Stimulated activated CD4-positive, alpha-beta T cell treated with anti-CD3 and anti-CD28 coated beads, Interleukin-15, amount 100 ng/mL, for 1 hour (primary cell): Measurements from ENCODE around the gene DOK6.
"Not testable (repeated sequence)": the region's sequence is repeated elsewhere in the genome, so short reads cannot be mapped to it uniquely, and the experiment has no call there.

Experiments used
- DNase-seq, 2 donors: peaks; one replicate each; pipeline ENCODE4 v3.0.0-alpha.2; 2020; ENCODE audit warnings: low read depth in 1 of 2, low spot score in 1 of 2

DOK6 gene

DNA sequence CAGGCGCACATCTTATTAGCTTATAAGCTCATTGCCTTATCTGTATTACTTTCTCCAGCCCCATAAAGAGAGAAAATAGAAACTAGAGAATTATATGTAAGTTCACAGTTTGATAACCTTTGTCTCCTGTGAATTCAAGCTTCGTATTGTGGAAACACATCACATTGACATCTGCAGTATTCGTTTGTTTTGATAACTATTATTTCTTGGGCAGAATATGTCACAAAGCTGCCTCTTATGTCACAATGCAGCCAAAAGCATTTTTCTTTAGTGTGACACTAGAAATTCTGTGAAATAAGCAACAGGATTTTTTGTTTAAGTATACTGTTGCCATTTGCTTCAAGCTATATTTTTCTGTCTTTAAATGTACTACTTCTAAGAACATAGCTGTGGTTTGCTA lies 221.5 kb downstream of the DOK6 start:
- DNase-seq, result no peak

DNA sequence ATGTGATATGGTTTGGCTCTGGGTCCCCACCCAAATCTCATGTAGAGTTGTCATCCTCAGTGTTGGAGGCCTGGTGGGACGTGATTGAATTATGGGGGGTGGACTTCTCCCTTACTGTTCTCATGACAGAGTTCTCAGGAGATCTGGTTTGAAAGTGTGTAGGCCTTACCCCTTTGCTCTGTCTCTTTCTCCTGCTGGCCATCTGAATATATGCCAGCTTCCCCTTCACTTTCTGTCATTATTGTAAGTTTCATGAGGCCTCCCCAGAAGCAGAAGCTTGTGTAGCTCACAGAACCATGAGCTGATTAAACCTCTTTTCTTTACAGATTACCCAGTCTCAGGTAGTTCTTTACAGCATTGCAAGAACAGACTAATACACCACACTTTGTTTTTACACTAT lies 222.3 kb downstream of the DOK6 start:
- DNase-seq, result no peak

DNA sequence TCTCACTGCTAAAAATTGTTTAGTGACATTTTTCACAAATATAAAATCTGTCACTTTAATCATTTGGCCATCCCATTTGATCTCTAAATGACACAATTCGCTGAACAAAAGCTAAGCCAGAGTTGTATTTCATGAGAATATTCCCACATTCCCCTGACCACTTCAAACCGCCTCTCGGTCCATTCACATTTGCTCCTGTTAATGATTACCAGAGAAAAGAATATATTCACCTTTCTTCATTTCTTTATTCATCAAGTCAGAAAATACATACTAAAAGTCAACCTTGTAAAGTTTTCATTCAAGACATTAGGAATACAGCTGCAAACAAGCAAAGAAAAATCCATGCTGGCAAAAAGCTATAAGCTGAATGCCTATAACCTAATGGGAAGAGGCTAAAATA lies 225.5 kb downstream of the DOK6 start:
- DNase-seq, result no peak

DNA sequence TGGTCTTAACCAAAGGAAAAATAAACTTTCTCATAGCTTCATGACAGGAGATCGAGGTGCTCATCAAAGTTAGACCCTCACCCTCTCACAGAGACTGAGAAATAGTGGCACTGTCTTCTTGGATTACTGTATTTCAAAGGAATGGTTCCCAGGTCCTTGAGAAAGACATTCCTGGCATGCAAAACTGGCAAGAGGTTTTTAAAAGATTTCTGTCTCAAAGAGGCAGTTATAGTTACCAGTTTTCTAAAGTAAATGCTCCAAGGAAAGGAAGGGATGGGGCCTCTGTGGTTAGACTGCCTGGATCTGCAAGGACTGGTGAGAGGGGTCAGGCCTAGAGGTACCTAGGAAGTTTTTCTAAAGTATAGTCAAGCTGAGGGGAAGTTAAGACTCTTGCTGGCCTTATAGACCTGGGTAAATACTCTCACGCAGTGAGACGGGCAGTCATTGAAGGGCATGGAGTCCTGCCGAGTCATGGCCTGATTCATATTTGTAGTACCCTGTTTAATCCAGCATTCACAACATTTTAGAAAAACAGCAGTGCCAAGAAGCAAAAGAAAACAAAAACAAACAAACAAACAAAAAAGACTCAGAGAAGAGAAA lies 226.1 kb downstream of the DOK6 start:
- no peak for DNase-seq

DNA sequence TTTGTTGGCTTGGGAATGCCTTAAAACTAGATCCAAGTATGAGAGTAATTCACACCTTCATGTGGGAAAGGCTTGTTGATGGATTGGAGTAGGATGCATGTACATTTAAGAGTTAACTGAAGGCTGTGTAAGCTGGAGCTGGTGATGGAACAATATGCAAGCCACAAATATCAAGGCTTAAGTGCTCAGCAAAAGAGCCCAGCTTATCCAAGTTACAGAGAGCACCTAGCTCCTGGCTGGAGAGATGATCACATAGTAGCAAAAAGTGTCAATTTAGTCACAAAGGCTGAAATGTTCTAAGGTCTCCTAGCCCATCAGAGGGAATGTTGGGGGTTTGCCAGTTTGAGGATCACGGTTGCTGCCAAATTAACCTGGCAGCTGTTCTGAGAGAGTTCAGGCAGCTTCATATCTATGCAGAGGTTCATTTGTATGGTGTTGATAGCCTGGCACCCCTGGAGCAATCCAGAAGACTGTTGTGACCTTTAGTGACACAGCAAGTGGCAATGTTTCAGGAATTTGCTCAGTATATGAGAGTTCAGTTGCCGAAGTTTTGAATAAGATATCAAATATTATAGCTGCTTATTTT lies 228.2 kb downstream of the DOK6 start:
- DNase-seq, result no peak

DNA sequence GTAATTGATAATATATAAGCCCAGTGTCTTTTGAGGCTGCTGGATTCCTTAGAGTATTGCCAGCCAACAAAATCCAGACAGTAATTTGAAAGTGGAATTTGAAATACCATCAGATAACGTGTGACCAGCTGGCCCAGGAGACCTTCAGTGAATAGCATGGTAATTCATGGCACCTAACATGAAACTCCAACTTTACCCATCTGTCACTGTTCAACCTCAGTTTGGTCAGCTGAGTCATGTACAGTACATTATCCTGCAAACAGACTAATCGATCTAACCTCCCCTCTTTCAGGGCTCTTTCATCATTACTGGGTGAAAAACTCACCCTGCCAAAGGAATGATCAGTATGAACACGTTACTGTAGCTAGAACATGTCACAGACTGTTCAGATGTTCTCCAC lies 230.6 kb downstream of the DOK6 start:
- DNase-seq, result no peak

DNA sequence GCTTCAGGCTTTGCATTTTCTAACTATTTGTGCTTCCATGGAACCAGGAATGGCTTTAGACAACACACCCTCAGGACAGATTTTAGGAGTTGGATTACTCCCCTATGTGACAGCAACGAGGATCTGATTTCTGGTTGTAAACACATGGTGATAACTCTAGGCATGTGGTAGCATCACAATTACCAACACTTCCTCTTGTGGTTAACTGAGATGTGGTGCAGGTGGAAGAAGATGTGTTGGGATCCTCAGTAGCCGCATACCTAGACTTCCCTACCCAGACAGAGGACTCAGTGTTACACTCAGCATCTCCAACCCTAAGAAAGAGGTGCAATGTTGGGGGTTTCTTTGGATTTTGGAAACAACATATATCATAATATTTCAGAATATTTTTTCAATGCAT lies 234.8 kb downstream of the DOK6 start:
- DNase-seq, result no peak

DNA sequence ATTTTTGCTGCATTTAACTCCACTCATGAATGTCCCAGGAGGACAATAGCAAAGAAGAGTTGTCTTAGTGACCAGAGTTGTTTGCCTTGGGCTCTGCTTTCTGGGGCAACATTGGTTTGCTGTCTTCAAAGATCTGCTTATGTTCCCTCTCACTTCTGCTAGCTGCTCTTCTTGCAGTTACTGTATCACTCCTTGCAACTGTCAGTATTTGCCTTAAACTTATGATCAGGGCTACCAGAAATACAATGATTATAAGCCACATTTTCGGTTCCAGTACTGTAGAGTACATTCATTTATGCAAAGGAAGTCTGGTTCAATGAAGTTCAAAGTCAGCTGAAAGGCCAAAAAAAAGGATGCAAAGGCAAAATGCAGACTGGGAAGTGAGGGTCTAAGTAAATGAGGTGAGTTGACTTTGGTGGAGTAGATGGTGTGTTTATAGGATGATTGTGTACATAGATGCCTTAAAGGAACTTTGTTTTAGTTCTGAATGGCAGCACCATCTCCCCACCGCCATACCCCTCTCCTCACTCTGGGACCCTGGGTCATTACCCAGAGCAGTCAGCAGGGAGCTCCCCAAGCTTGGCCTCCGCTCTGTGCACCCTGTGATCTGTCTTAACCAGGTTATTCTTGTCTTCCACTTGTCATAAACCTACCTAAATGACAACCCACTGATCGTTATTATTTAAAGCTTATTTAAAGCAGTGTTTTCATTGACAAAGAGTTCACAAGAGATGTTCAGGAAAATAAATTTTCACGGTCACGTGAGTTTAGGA lies 236.0 kb downstream of the DOK6 start:
- no peak for DNase-seq

DNA sequence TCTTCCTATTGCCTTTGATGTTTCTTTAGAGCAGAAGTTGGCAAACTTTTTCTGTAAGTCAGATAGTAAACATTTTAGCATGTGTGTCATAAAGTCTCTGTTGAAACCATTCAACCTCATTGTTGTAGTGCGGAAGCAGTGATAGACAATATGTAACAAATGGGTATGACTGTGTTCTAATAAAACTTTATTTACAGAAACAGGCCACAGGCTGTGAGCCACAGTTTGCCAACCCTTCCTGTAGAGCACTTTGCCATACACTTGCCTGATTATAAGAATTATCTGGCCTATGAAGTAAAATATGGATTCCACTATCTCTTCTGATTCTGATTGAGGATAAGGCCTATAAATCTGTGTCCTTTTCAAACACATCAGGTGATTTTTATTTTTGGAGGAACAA lies 237.4 kb downstream of the DOK6 start:
- no peak for DNase-seq

DNA sequence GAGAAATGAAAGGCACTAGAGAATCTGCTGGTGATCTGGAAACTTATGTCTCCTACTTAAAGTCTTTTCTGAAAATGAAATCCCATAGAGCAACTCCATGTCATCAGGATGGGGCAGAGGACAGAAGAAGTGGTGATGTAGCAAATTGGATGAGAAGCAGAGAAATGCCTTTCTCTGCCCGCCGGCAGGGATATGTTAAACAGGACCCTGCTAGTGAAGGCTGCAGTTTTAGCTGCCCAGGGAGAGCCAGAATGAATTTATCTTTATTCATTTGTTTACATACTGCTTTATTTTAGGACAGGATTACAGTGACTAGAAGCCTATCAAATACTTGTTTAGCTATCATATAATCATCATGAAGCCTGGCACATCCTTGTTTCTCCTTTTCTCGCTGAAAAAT lies 247.0 kb downstream of the DOK6 start:
- DNase-seq, result no peak

DNA sequence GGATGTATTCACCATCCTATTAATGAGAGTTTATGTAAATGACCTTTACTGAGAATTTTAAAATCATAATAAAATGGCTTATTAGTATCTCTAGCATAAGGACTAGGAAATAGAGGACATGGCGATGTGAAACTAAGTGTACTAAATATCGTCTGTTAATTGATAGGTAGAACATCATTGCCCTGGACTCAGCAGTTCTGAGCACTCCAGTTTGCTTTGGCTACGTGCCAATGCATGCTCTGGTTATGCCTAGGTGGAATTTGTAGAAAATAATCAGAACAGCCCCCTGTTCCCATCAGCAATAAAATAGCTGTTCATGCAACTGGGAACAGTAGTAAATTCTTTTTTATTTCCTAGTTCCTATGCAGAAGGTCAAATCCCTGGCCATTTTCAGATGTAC lies 247.8 kb downstream of the DOK6 start:
- DNase-seq, result no peak

DNA sequence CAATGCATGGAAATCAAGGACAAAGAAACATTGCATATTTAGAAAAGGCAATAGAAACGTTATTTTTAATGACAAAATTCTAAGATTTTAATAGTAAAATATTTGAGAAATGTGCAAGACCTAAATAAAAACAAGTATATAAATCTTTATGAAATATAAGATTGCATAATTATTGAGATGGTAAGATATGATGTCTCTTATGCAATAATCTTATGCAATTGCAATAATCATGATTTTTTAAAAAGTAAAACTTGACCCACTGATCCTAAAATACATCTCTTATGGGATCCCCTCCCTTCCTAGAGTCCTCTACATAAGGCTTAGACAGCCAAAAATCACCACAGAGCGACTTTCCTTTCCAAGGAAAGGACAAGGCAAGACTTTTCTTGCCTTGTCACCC lies 249.0 kb downstream of the DOK6 start:
- DNase-seq, result no peak

DNA sequence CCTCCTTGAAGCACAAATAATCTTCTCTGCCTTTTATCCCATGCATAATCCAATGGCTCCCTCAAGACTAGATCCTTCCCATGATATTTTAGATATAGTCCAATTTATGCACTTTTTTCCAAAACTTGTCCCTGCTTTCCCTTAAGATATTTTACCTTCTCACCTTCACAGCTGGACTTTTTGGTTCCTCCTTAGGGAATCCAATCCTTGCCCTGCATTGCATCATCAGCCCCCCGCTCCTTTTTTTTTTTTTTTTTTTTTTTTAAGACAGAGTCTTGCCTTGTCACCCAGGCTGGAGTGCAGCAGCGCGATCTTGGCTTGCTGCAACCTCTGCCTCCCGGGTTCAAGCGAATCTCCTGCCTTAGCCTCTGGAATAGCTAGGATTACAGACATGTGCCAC lies 250.6 kb downstream of the DOK6 start:
- DNase-seq, result no peak

DNA sequence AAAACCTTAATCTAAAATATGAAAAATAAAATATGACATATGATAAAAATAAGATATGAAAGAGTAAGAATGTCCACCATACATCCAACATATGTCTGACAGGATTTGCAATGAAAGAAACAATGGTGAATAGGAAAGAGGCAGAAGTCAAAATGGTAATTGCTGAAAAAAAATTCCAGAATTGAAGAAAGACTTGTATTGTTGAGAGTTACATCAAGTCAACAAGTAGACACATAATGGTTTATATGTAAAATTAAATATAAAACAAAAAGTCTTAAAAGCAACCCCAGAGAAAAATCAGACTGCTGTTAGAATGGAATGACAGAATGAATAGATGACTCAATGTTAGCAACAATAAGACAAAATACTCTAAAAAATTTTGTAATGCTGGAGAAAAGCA lies 255.1 kb downstream of the DOK6 start:
- DNase-seq, result no peak

DNA sequence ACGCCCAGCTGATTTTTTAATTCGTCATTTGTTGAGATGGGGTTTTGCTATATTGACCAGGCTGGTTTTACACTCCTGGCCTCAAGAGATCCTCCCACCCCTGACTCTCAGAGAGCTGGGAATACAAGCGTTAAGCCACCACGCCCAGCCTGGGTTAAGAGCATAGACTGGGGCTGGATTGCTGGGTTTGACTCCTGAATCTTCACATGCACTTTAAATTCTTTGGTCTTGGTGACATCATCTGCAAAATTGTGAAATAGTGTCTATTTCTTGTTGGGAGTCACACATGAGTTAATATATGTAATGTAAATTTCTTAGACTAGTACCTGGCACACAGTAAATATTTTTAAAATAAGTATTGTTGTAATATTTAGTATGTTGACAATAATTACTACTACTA lies 257.4 kb downstream of the DOK6 start:
- DNase-seq, result no peak

DNA sequence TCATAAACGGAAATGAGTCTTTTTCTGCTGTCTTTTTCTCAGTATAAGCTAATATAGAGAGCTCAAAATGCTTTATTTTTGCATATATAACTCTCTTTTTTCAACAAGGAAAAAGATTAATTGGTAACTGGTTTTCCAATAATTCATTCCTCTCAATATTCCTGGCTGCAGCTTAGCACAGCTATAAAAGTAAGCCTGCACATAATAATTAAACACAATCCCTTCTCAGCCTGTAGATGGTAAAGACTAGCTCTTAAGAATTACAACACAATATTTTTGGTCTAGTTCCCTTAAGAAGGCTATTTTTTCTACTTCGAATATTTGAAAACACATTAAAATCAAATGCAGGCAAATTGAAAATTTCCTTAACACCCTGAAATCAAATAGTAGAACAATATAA lies 258.0 kb downstream of the DOK6 start:
- no peak for DNase-seq

DNA sequence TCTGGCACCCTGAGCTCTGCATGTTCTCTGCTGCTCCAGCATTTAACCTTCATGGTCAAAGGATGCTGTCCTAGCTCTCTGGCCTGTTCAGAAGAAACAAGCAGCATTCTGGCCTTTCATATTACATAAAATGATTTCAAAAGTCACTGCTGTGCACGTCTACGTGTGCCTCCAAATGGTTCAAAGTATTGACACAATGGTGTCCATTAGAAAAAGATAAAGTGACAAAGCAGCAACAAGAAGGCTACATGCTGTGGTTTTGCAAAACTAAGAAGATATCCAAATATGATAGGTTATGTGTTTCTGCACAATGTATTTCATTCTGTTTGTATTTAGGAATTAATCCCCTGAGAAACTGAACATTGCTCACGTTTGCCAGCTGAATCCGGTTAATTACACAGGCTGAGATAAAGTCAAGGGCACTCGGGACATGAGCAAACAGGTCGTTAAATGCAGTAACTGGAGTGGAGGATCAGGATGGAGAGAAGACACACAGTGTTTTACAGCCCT lies 258.5 kb downstream of the DOK6 start:
- DNase-seq, result no peak

DNA sequence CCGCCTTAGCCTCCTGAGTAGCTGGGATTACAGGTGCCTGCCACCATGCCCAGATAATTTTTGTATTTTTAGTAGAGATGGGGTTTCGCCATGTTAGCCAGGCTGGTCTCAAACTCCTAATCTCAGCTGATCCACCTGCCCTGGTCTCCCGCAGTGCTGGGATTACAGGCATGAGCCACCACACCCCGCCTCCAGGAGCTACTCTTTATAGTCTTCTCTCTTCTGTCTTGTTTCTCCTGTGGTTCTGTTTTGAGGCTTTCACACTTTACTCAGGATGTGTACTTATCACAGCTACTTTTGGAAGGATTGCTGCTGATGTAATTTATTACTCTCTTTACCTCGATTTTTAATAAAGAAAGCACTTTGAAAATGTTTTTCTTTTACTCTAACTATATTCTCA lies 261.4 kb downstream of the DOK6 start:
- DNase-seq, result not testable (repeated sequence)

DNA sequence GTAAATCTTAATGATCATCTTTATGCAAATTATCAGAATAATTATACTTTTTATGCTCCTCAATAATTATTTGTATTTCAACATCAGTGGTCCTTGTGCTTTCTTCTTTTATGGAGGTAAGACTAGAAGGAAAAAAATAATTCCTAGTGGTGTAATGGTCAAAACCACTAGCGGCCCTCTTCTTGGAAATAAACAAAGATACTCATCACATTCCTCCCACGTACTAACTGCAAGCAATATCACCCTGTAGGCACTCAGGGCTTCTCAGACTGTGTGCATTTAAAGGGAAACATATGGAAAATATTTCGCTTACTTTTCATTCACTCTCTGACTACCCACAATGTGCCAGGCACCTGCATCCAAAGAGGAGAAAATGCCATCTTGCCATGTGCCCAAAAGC lies 263.7 kb downstream of the DOK6 start:
- no peak for DNase-seq

DNA sequence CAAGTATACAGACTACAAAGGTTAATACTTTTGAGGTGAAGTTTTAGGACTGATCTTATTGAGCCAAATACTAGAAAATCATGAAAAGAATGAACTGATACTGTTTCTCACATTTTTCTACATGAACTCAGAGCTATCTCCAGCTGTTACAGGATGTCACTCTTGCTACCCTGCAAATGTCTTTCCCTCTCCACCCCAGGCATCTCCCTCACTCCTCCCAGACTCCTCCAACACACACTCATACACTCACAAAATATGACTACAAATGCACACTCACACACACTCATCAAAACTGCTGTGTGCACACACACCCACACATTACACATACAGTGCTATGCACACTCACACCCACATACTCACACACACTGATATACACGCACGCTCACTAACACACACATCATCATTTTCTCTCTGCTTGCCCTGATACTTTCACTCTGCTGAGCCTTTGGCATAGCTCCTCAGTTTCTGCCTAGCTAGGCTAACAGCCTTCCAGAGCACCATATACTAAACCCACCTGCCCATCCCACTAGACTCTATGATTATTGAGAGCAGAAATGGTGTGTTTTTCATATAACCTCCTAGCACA lies 273.7 kb downstream of the DOK6 start:
- DNase-seq, result no peak

DNA sequence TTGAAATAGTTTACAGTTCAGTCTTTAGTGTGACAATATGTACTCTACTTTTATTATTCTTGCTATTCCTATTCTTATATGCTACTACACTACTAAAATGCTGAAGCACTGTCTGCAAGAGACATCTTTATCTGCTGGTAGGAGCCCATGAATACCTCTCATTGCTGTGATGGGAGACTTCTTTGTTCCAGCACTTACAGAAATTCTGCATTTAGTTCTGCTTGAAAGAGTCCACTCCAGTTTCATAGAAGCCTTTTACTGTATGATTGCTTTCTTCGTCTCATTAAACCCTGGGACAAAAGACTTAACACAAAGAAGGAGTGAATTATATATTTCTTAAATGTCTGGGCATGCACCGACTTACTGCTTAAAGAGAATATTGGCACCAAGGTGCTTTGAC lies 274.3 kb downstream of the DOK6 start:
- DNase-seq, result no peak

DNA sequence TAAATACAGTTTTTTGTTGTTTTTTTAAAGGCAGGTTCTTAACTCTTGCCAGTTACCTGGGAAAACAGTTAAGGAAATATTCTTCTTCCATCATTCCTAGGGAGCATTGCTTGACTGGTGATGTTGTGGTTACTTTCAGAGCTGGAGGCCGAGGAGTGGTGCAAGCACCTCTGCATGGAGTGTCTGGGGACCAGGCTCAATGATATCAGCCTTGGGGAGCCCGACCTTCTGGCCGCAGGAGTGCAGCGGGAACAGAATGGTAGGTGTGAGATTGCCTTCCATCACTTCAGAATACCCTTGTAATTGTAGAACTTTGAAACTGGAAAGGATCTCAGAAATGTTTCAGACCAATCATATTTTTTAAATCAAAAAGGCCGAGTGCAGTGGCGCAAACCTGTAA lies 276.9 kb downstream of the DOK6 start:
- no peak for DNase-seq
